Stimulated activated memory B cell treated with anti-CD40 and anti-IgM and Interleukin-4, amounts not matched to agents 10 μg/mL and 1 μg/mL and 100 μg/mL, for 72 hours (primary cell): ENCODE results near the gene DCTPP1.
A peak's percentile ranks its signal among the peaks of the same experiment; 100 is the strongest.
"Not testable (repeated sequence)": the region's sequence is repeated elsewhere in the genome, so short reads cannot be mapped to it uniquely, and the experiment has no call there.

Experiments used
- ATAC-seq: fragments of 150-1000 bp; cut with Tn5 transposase; 2 replicates; pipeline ENCODE4 v1.10.0; 2021
- H3K27ac Mint-ChIP-seq: one replicate; pipeline ENCODE4 v1.8.0; 2022; ENCODE audit warnings: mild to moderate bottlenecking, mixed read lengths
- H3K27me3 Mint-ChIP-seq: one replicate; pipeline ENCODE4 v1.8.0; 2022; ENCODE audit warnings: mixed read lengths
- H3K36me3 Mint-ChIP-seq: one replicate; pipeline ENCODE4 v1.8.0; 2022; ENCODE audit warnings: mixed read lengths
- H3K4me1 Mint-ChIP-seq: one replicate; pipeline ENCODE4 v1.8.0; 2022; ENCODE audit warnings: mixed read lengths
- H3K4me3 Mint-ChIP-seq: one replicate; pipeline ENCODE4 v1.8.0; 2022; ENCODE audit warnings: mild to moderate bottlenecking, moderate library complexity, mixed read lengths
- H3K9me3 Mint-ChIP-seq: one replicate; pipeline ENCODE4 v1.8.0; 2022; ENCODE audit warnings: mixed read lengths

Gene DCTPP1

GRCh38 chr16:30407804-30408534 is 21.9 kb downstream of the DCTPP1 start:
- peak overlapping the region; percentile 82 for H3K27ac Mint-ChIP-seq

DNA sequence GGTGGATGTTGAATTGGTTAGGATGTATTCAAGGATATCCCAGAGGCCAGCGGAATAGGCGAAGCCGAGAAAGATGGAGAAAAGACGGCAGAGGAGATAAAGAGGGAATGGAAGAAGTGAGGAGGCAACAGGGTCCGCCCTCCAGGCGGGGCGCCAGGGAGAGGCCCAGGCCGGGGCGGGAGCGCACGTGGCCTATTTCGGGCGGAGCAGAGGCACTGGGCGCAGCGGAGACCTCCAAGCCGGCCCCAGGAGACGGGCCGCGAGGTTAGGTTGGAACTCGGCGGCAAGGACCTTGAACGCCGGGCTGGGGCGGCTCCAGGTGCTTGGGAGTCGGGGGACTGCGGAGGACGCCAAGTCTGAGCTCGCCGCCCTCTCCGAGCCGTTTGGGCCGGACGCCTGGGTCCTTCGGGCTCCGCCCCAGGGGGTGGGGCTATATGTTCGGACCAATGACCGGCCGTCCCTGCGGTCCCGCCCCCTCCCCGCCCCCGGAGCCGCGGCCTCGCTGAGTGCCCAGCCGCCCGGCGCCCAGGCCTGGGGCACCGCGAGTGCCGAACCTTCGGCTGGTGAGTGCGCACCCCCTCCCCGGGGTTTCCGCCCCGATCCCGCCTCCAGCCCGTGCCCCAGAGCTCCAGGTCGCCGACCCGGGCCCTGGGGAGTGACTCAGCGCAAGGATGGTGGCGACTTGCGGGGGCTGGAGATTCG is 22.6 kb downstream of the DCTPP1 start, which contains the start of gene ZNF771:
Gene ZNF771, plus strand, starts transcription at position 505 of the 702 bp plus-strand sequence. CDS start 448 bp downstream, outside the sequence.
- peak within 1 kb of the TSS; percentile 82 for H3K27ac Mint-ChIP-seq
- no peaks in the 10 kb centered on the region for H3K9me3 Mint-ChIP-seq
- peaks cover 47% of the 10 kb centered on the region for H3K4me1 Mint-ChIP-seq
- H3K36me3 Mint-ChIP-seq = peaks cover 6% of the 10 kb centered on the region
- ATAC-seq = peak; percentile 96
- H3K4me3 Mint-ChIP-seq = peak within 1 kb of the TSS; percentile 97
- H3K27me3 Mint-ChIP-seq = no peaks in the 10 kb centered on the region

More at GRCh38 chr16:30407804-30408534, 21.9 kb downstream of the DCTPP1 start:
- H3K4me3 Mint-ChIP-seq = peak overlapping the region; percentile 97
- peaks cover 8% of the 10 kb centered on the region for H3K36me3 Mint-ChIP-seq
- peaks cover 47% of the 10 kb centered on the region for H3K4me1 Mint-ChIP-seq
- H3K27me3 Mint-ChIP-seq = no peaks in the 10 kb centered on the region
- no peaks in the 10 kb centered on the region for H3K9me3 Mint-ChIP-seq
- ATAC-seq = no peak

GRCh38 chr16:30406795-30407101 is 23.1 kb downstream of the DCTPP1 start:
- H3K4me1 Mint-ChIP-seq = peaks cover 44% of the 10 kb centered on the region
- ATAC-seq = peak; percentile 49
- H3K36me3 Mint-ChIP-seq = peaks cover under 1% of the 10 kb centered on the region
- peak overlapping the region; percentile 97 for H3K4me3 Mint-ChIP-seq
- no peaks in the 10 kb centered on the region for H3K27me3 Mint-ChIP-seq
- no peaks in the 10 kb centered on the region for H3K9me3 Mint-ChIP-seq
- H3K27ac Mint-ChIP-seq = peak overlapping the region; percentile 82

- ATAC-seq = no peak
- H3K4me1 Mint-ChIP-seq = peaks cover 49% of the 10 kb centered on the region
- H3K27ac Mint-ChIP-seq = peak overlapping the region; percentile 86
- H3K27me3 Mint-ChIP-seq = no peaks in the 10 kb centered on the region
- H3K9me3 Mint-ChIP-seq = no peaks in the 10 kb centered on the region
- peaks cover 12% of the 10 kb centered on the region for H3K36me3 Mint-ChIP-seq
- peak overlapping the region; percentile 88 for H3K4me3 Mint-ChIP-seq
Observed at GRCh38 chr16:30401768-30402425, 27.9 kb downstream of the DCTPP1 start.

GRCh38 chr16:30399435-30400186 is 30.2 kb downstream of the DCTPP1 start:
- Mint-ChIP-seq H3K27ac (peak overlapping the region; percentile 86), H3K36me3 (peaks cover 13% of the 10 kb centered on the region), H3K9me3 (no peaks in the 10 kb centered on the region)

GRCh38 chr16:30398661-30399434 is 31.0 kb downstream of the DCTPP1 start:
- peaks cover 13% of the 10 kb centered on the region for H3K36me3 Mint-ChIP-seq
- H3K27ac Mint-ChIP-seq = peak overlapping the region; percentile 14
- peaks cover 70% of the 10 kb centered on the region for H3K4me1 Mint-ChIP-seq
- H3K27me3 Mint-ChIP-seq = no peaks in the 10 kb centered on the region
- no peak overlapping the region for H3K4me3 Mint-ChIP-seq
- H3K9me3 Mint-ChIP-seq = no peaks in the 10 kb centered on the region
- no peak for ATAC-seq

More at GRCh38 chr16:30399435-30400186, 30.2 kb downstream of the DCTPP1 start:
- ATAC-seq = no peak
- Mint-ChIP-seq H3K4me3 (peak overlapping the region; percentile 88), H3K27me3 (no peaks in the 10 kb centered on the region), H3K4me1 (peaks cover 66% of the 10 kb centered on the region)

DNA sequence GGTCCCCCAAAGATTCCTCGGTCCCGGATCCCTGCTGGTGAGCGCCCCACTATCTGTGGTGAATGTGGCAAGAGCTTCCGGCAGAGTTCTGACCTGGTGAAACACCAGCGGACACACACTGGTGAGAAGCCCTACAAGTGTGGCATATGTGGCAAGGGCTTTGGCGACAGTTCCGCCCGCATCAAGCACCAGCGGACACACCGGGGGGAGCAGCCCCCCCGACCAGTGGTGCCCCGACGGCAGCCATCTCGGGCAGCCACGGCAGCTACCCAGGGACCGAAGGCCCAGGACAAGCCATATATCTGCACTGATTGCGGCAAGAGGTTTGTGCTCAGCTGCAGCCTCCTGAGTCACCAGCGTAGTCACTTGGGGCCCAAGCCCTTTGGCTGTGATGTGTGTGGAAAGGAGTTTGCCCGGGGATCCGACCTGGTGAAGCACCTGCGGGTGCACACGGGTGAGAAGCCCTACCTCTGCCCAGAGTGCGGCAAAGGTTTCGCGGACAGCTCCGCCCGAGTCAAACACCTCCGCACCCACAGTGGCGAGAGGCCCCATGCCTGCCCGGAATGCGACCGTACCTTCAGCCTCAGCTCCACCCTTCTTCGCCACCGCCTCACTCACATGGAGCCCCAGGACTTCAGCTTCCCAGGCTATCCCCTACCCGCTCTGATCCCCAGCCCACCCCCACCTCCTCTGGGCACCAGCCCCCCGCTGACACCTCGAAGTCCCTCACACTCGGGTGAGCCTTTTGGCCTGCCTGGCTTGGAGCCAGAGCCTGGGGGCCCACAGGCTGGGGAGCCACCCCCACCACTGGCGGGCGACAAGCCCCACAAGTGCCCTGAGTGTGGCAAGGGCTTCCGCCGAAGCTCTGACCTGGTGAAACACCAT is 31.8 kb downstream of the DCTPP1 start:
- Mint-ChIP-seq H3K27me3 (no peaks in the 10 kb centered on the region), H3K9me3 (no peaks in the 10 kb centered on the region), H3K4me1 (peaks cover 65% of the 10 kb centered on the region), H3K27ac (no peak overlapping the region), H3K4me3 (no peak overlapping the region), H3K36me3 (peaks cover 13% of the 10 kb centered on the region)
- ATAC-seq = no peak

GRCh38 chr16:30397056-30397455 is 32.8 kb downstream of the DCTPP1 start:
- ATAC-seq = no peak

DNA sequence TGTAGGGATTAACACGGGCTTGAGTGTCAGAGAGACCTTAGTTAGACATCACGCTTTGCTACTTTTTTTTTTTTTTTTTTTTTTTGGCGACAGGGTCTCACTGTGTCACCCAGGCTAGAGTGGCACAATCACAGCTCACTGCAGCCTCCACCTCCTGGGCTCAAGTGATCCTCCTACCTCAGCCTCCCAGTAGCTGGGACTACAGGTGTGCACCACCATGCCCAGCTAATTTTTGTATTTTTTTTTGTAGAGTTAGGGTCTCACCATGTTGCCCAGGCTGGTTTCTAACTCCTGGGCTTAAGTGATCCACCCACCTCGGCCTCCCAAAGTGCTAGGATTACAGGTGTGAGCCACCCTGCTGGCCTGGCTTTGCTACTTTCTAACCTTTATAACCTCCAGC is 33.2 kb downstream of the DCTPP1 start:
- not testable (repeated sequence) for H3K27me3 Mint-ChIP-seq, H3K9me3 Mint-ChIP-seq, ATAC-seq
- Mint-ChIP-seq H3K27ac (peak overlapping the region; percentile 90), H3K4me1 (peaks cover 60% of the 10 kb centered on the region), H3K36me3 (peaks cover 13% of the 10 kb centered on the region), H3K4me3 (peak overlapping the region; percentile 84)

More at GRCh38 chr16:30397056-30397455, 32.8 kb downstream of the DCTPP1 start:
- Mint-ChIP-seq H3K27me3 (no peaks in the 10 kb centered on the region), H3K36me3 (peaks cover 13% of the 10 kb centered on the region), H3K27ac (no peak overlapping the region), H3K4me1 (peaks cover 63% of the 10 kb centered on the region), H3K9me3 (no peaks in the 10 kb centered on the region), H3K4me3 (peak overlapping the region; percentile 84)

DNA sequence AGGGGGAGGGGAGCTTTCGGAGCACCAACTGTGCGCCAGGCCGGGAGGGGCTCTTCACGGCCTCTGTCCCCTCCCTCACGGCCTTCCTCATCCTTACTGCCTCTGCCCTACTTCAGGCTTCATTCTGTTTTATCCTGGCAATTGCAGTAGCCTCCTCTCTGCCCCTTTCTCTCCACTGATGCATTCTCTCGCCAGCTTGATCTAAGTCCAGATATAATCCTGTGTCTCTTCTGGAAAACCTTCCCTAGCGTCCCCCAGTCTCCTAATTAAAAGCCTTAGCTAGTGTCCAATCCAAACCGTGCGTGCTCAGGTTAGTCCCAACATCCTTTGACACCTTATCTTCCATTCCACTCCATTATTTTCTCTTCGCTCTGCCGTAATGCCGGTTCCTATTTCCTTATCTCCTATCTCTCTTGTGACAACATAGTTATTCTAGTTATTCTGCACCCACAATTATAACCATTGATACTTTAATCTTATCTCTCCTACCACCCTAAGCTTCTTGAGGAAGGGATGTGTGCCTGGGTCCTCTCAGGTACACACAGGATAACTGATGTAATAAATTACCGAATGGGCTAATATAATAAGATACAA is 33.7 kb downstream of the DCTPP1 start:
- Mint-ChIP-seq H3K36me3 (peaks cover 13% of the 10 kb centered on the region), H3K4me3 (peak overlapping the region; percentile 84), H3K27me3 (no peaks in the 10 kb centered on the region), H3K9me3 (no peaks in the 10 kb centered on the region), H3K4me1 (peaks cover 54% of the 10 kb centered on the region), H3K27ac (peak overlapping the region; percentile 90)
- no peak for ATAC-seq

DNA sequence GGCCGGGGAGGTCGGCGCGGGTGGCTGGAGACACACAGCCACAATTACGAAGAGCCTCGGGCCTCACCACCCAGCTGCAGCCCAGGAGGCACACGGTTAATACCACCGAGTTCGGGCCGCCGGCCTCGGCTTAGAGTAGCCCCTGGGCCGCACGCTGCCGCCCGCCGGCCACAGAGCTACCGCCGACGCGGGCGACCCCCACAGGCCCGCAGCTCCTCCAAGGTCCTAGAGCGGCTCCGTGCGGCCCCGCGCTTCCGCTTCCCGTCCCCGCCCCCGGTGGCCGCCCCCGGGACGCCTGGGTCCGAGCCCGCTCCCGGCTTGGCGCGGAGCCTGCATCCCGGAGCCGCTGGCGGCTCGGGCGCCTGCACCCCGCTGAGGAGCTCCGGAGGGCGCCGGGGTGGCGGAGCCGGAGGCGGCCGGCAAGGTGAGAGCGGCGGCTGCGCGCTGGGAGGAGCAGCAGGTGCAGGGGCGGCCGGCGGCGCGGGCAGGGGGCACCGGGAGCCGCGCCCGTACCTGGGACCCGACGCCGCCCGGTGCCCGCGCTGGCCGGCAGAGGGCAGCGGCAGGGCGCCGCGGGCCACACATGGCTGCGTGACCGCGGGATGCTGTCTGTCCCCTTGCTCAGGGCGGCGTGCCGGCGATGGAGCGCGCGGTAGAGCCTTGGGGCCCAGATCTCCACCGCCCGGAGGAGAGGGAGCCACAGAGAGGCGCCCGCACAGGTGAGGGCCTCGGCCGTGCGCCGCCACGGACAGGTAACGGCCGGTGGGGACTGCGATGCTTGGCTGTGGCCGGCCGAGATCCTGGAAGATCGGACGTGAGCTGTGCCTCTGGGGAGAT is 34.5 kb downstream of the DCTPP1 start, which contains the start of gene ZNF48:
Gene ZNF48, plus strand, starts transcription at position 266 of the 837 bp plus-strand sequence. Its CDS starts 375 bp downstream, at position 641.
- ATAC-seq = peak; percentile 95
- H3K27ac Mint-ChIP-seq = peak within 1 kb of the TSS; percentile 90
- H3K27me3 Mint-ChIP-seq = no peaks in the 10 kb centered on the region
- H3K4me1 Mint-ChIP-seq = peaks cover 47% of the 10 kb centered on the region
- H3K4me3 Mint-ChIP-seq = peak within 1 kb of the TSS; percentile 84
- H3K9me3 Mint-ChIP-seq = no peaks in the 10 kb centered on the region
- H3K36me3 Mint-ChIP-seq = peaks cover 13% of the 10 kb centered on the region

- Mint-ChIP-seq H3K9me3 (no peaks in the 10 kb centered on the region), H3K27ac (peak overlapping the region; percentile 90), H3K4me1 (peaks cover 40% of the 10 kb centered on the region), H3K36me3 (peaks cover 13% of the 10 kb centered on the region), H3K27me3 (no peaks in the 10 kb centered on the region), H3K4me3 (peak overlapping the region; percentile 84)
- no peak for ATAC-seq
Observed at GRCh38 chr16:30394592-30395154, 35.2 kb downstream of the DCTPP1 start.
